Testis (tissue), 3 donors: ENCODE measurements around the gene KCTD16. TPM values are rescaled to one million over a fixed set of nuclear protein-coding genes. Genes with fewer than 3 reads are reported as not detected.

ENCODE experiments used
- DNase-seq: peaks from one replicate; pipeline ENCODE4 v3.0.0-alpha.2; 2019
- H3K27ac ChIP-seq, 2 donors: fragments of 200-600 bp; sonication (generic); one replicate each; pipeline ENCODE4 v1.5.1; 2019
- H3K27me3 ChIP-seq: fragments of 200-600 bp; sonication (generic); one replicate; pipeline ENCODE4 v1.5.1; 2019
- H3K36me3 ChIP-seq: fragments of 200-600 bp; sonication (generic); one replicate; pipeline ENCODE4 v1.5.1; 2017; ENCODE audit warnings: low read depth; ENCODE audit errors: missing control alignments
- H3K4me1 ChIP-seq: fragments of 200-600 bp; sonication (generic); one replicate; pipeline ENCODE4 v1.5.1; 2019
- H3K4me3 ChIP-seq, 2 donors: fragments of 200-600 bp; sonication (generic); one replicate each; pipeline ENCODE4 v1.5.1; 2017 to 2019
- H3K9me3 ChIP-seq: fragments of 200-600 bp; sonication (generic); one replicate; pipeline ENCODE4 v1.5.1; 2017
- POLR2A ChIP-seq: fragments of 450-650 bp; IDR thresholded peaks from one replicate; pipeline ENCODE4 v1.6.1; 2017; ENCODE audit warnings: antibody characterized with exemption, mild to moderate bottlenecking, moderate library complexity
- WGBS, 2 donors: methylation state at CpG; one replicate each; pipeline ENCODE4 v1.1.5; 2018; 5-methylcytosine and 5-hydroxymethylcytosine counted together
- intact Hi-C: fragments of 100-400 bp; cut with DNase I; formaldehyde crosslinking; loops from one replicate; pipeline ENCODE4 v1.15.1; 2023; ENCODE audit warnings: low total_unique reads
- polyA plus RNA-seq: library from polyadenylated mRNA; stranded (reverse); fragments of 350-450 nt; fragmentation: Illumina TruSeq; extraction: RNeasy Lipid Tissue Mini Kit (QIAGEN cat#74804); gene quantifications from one replicate; pipeline ENCODE4 v1.2.3, GENCODE V29; 2014; ENCODE audit warnings: low read depth, low replicate concordance; ENCODE audit not compliant: insufficient read depth
- total RNA-seq, 2 donors: library from RNA; depleted of rRNA; stranded (reverse); fragments of >200 nt; gene quantifications; one replicate each; pipeline ENCODE4 v1.2.3, GENCODE V29; 2016
- TF ChIP-seq, protein P1 (sequence below), 3 experiments: fragments of 450-650 bp in 2 of 3; fragments of 200-600 bp in 1 of 3; sonication (generic) in 1 of 3; IDR thresholded peaks; one replicate each; pipeline ENCODE4 v1.5.1; 2016 to 2019; ENCODE audit warnings: antibody characterized with exemption in 3 of 3, mild to moderate bottlenecking in 2 of 3, moderate library complexity in 1 of 3

The KCTD16 gene
- total and polyA plus RNA-seq, 3 donors from 2014 or later = 1.4 to 3.2 (median 2.7) TPM

DNA sequence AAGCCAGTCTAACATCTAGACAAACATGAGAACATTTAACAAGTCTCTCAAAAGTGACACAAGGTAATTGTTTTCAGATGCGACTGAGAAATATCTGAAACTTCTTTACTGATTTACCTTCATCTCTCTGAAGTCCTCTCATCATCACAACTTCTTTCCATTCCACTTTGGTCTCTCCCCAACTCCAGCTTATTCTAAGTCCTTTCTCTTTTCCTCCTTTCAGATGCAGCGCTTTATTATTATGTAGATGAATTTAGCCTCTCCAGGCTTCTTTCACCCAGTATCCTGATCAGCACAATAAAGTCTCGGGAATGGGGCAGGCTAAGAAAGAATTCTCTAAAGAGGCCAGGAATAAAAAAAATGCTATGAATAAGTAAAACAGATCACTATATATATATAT is 128.0 kb downstream of the KCTD16 start:
- no peak for TF ChIP-seq POLR2A
- TF ChIP-seq, protein P1, sequence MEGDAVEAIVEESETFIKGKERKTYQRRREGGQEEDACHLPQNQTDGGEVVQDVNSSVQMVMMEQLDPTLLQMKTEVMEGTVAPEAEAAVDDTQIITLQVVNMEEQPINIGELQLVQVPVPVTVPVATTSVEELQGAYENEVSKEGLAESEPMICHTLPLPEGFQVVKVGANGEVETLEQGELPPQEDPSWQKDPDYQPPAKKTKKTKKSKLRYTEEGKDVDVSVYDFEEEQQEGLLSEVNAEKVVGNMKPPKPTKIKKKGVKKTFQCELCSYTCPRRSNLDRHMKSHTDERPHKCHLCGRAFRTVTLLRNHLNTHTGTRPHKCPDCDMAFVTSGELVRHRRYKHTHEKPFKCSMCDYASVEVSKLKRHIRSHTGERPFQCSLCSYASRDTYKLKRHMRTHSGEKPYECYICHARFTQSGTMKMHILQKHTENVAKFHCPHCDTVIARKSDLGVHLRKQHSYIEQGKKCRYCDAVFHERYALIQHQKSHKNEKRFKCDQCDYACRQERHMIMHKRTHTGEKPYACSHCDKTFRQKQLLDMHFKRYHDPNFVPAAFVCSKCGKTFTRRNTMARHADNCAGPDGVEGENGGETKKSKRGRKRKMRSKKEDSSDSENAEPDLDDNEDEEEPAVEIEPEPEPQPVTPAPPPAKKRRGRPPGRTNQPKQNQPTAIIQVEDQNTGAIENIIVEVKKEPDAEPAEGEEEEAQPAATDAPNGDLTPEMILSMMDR (IDR thresholded peaks at IDR 0.05) = no peak
- intact Hi-C loops = no loop called here
- Histone ChIP-seq H3K4me1 (no peaks in the 10 kb centered on the region), H3K27ac (no peak overlapping the region), H3K9me3 (no peaks in the 10 kb centered on the region), H3K36me3 (no peaks in the 10 kb centered on the region), H3K4me3 (no peak overlapping the region), H3K27me3 (no peaks in the 10 kb centered on the region)
- DNase-seq = no peak
- WGBS, 2 donors = 80 to 83% methylated on average over 3 of the region's 3 CpGs

DNA sequence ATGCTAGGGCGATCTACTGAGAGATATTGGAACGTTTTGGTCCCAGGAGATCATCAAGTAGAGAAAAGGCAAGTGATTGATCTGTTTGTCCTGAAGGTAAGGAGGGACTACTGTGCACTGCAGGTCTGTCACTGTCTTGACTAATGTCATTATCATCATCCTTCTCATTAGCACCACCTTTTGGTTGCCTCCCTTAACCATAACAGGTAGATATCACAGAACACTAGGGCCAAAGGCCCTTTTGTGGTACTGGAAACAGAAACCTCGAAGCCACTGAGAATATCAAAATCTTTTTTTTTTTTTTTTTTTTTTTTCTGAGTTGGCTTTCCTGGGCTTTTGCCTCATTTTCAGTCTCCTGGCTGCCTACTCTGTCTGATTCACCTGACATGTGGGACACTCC is 134.0 kb downstream of the KCTD16 start:
- no peak overlapping the region for H3K27ac ChIP-seq
- no peaks in the 10 kb centered on the region for H3K9me3 ChIP-seq
- TF ChIP-seq, protein P1 (IDR thresholded peaks at IDR 0.05) = no peak
- no peak for TF ChIP-seq POLR2A
- intact Hi-C loops = no loop called here
- no peak for DNase-seq
- WGBS, 2 donors = 86 to 93% methylated on average over 3 of the region's 3 CpGs
- no peak overlapping the region for H3K4me3 ChIP-seq
- no peaks in the 10 kb centered on the region for H3K27me3 ChIP-seq
- no peaks in the 10 kb centered on the region for H3K4me1 ChIP-seq
- no peaks in the 10 kb centered on the region for H3K36me3 ChIP-seq

DNA sequence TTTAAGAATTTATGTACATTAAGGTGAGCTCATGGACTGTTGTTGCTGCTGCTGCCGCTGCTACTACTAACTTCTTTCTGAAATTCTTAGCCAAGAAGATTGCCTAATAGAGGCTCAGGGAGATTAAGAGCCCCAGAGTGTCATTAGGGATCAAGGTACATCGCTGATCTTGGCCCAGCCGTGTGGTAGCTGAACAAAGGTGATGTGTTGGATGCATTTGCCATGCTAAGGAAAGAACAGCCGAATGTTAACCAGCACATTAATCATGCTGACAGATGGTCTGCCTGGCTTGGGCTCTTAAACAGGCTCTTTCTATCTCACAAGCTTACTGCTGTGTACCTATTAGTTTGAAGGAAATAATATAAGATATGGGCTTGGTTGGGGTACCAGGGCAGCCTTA is 137.1 kb downstream of the KCTD16 start:
- Histone ChIP-seq H3K27ac (no peak overlapping the region), H3K4me1 (no peaks in the 10 kb centered on the region), H3K27me3 (no peaks in the 10 kb centered on the region), H3K9me3 (no peaks in the 10 kb centered on the region), H3K36me3 (no peaks in the 10 kb centered on the region), H3K4me3 (no peak overlapping the region)
- DNase-seq = no peak
- TF ChIP-seq, protein P1 (IDR thresholded peaks at IDR 0.05) = no peak
- no peak for TF ChIP-seq POLR2A
- WGBS, 2 donors = 58 to 60% methylated on average over 4 of the region's 4 CpGs
- intact Hi-C loops = no loop called here

DNA sequence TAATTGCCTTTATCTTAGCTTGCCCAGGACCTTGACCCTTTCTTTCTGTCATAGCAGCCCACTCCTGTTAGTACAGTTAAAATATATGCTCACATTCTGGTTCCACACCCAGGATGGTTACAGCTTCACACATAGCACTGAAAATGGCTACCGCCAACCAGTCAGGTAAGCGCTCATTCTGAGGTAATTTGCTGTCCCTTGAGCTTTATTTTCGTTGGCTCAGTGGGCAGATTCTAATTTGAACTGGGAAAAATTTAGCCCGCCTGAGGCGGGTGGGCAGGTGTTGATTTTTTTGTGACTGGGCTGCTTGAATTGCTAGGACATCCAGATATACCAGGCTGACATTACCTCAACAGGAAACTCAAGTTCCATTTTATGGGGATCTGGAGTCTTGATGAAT is 137.5 kb downstream of the KCTD16 start:
- DNase-seq = no peak
- Histone ChIP-seq H3K4me3 (no peak overlapping the region), H3K27me3 (no peaks in the 10 kb centered on the region), H3K27ac (no peak overlapping the region), H3K4me1 (no peaks in the 10 kb centered on the region), H3K9me3 (no peaks in the 10 kb centered on the region), H3K36me3 (no peaks in the 10 kb centered on the region)
- 79 to 83% methylated on average over 5 of the region's 5 CpGs for WGBS, 2 donors
- TF ChIP-seq, protein P1 (IDR thresholded peaks at IDR 0.05) = no peak
- TF ChIP-seq POLR2A = no peak
- intact Hi-C loops = no loop called here

DNA sequence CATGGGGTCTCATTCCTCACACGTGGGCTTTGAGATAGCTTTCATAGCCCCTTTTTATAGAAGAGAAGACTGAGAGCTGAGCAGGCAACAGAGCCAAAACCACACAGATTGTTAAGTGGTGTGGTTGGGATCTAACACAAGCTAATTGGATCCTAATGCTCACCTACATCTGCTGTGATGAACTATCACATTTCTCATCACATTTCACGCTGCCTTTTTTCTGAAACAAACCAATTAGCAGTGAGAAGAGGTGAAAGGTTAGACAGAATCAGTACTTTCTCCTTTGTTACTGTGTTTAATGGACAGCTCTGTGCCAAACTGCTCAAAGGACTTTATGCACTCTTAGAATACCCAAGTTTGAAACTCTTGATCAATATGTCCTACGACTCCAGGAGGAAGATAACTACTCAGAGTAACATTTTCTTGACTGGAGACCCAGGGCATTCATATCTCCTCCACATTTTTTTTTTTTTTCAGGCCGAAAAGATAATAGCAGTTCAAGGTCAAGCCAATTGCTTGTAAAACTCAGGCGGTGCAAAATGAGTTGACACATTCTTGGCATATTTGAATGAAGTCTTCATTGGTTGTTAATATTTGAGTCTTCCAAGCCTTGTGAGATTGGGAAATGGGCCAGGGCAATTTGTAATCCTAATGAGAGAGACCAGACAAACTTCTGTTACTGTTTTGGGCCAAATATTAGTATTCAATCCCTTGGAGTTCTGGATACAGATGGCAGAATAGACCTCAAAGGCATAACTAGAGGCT is 138.4 kb downstream of the KCTD16 start:
- Histone ChIP-seq H3K27me3 (no peaks in the 10 kb centered on the region), H3K27ac (no peak overlapping the region), H3K9me3 (no peaks in the 10 kb centered on the region), H3K4me3 (no peak overlapping the region), H3K36me3 (no peaks in the 10 kb centered on the region), H3K4me1 (no peaks in the 10 kb centered on the region)
- no peak for TF ChIP-seq POLR2A
- TF ChIP-seq, protein P1 (IDR thresholded peaks at IDR 0.05) = no peak
- peak; percentile 60 for DNase-seq
- WGBS, 2 donors = 32 to 41% methylated on average over 5 of the region's 5 CpGs
- intact Hi-C loops = no loop called here
